T47D (cell line): ENCODE measurements around the gene TP53.
"Not testable (repeated sequence)": the region's sequence is repeated elsewhere in the genome, so short reads cannot be mapped to it uniquely, and the experiment has no call there.

Source experiments
- DNase-seq, 2 experiments: peaks; one replicate each; pipeline versions ENCODE4 v3.0.0 to v3.0.0-alpha.2; 2011 to 2012; ENCODE audit warnings: low read depth in 1 of 2, low spot score in 1 of 2
- JUND ChIP-seq: IDR thresholded peaks from 2 replicates; pipeline ENCODE4 v1.6.1; 2012; ENCODE audit warnings: low read depth
- in situ Hi-C: cut with HindIII; loops from 2 replicates; pipeline ENCODE4 v1.10.0; 2016; ENCODE audit warnings: low sequenced_read_pairs, low pct_unique_long_range_greater_than_20kb

TP53 gene

GRCh38 chr17:7652388-7653356 is 34.6 kb downstream of the TP53 start:
- in situ Hi-C loops = no loop called here
- no peak for DNase-seq
- TF ChIP-seq JUND = no peak

GRCh38 chr17:7651665-7652387 is 35.5 kb downstream of the TP53 start:
- no peak for DNase-seq
- in situ Hi-C loops = no loop called here
- no peak for TF ChIP-seq JUND

GRCh38 chr17:7651097-7651664 is 36.1 kb downstream of the TP53 start:
- DNase-seq = no peak
- in situ Hi-C loops = no loop called here
- no peak for TF ChIP-seq JUND

GRCh38 chr17:7650509-7651096 is 36.7 kb downstream of the TP53 start, which contains the start of gene ATP1B2:
Gene ATP1B2 (plus strand): TSS chr17:7650926. CDS start chr17:7651519, 593 bp downstream.
- DNase-seq = peak; percentile 68
- in situ Hi-C loops = no loop called here

GRCh38 chr17:7647018-7647417 is 40.3 kb downstream of the TP53 start:
- TF ChIP-seq JUND = no peak
- in situ Hi-C loops = no loop called here
- no peak for DNase-seq

More at GRCh38 chr17:7650509-7651096, 36.7 kb downstream of the TP53 start, which contains the start of gene ATP1B2:
- no peak for TF ChIP-seq JUND

GRCh38 chr17:7646457-7646856 is 40.8 kb downstream of the TP53 start:
- in situ Hi-C loops = no loop called here
- DNase-seq = no peak
- no peak for TF ChIP-seq JUND

- no peak for DNase-seq
- TF ChIP-seq JUND = no peak
- in situ Hi-C loops = no loop called here
These were observed 42.5 kb downstream of the TP53 start for GRCh38 chr17:7644775-7645174.

GRCh38 chr17:7641635-7642034 is 45.7 kb downstream of the TP53 start:
- in situ Hi-C loops, DNase-seq: not testable (repeated sequence)

- TF ChIP-seq JUND = no peak
- in situ Hi-C loops = no loop called here
- DNase-seq = no peak
These were observed 46.5 kb downstream of the TP53 start for GRCh38 chr17:7640783-7641182.

GRCh38 chr17:7636163-7636562 is 51.1 kb downstream of the TP53 start:
- DNase-seq = no peak
- in situ Hi-C loops = no loop called here

GRCh38 chr17:7634384-7634783 is 52.9 kb downstream of the TP53 start:
- DNase-seq = peak in 1 of 2 experiments; percentile 47
- in situ Hi-C loops = no loop called here
- no peak for TF ChIP-seq JUND

More at GRCh38 chr17:7636163-7636562, 51.1 kb downstream of the TP53 start:
- TF ChIP-seq JUND = no peak

- no peak for TF ChIP-seq JUND
- DNase-seq = no peak
- in situ Hi-C loops = no loop called here
These were observed 54.2 kb downstream of the TP53 start for GRCh38 chr17:7633093-7633492.
